ENCODE results near the gene CDK18. TPM values are rescaled to one million over a fixed set of nuclear protein-coding genes. Genes with fewer than 3 reads are reported as not detected.

The CDK18 gene
- total and polyA plus RNA-seq, 2 donors from 2014 or later, result 25.7 to 36.3 TPM

- intact Hi-C loops (cut with DNase I), result no loop called here
- Histone ChIP-seq H3K9ac (ENCODE audit: low read length in 3 of 3) (peak overlapping the region in 1 of 3 donors; percentile 36), H3K4me1 (ENCODE audit: control insufficient read depth in 2 of 3, insufficient read depth in 2 of 3, low read depth in 1 of 3, low read length in 3 of 3) (peaks cover 0 to 40% (median 13%) of the 10 kb centered on the region in 3 donors), H3K9me3 (ENCODE audit: control insufficient read depth in 2 of 3, insufficient read depth in 1 of 3, low read length in 3 of 3) (no peaks in the 10 kb centered on the region), H3K27me3 (ENCODE audit: control insufficient read depth, insufficient read depth, low read length) (no peaks in the 10 kb centered on the region), H3K36me3 (ENCODE audit: control insufficient read depth in 2 of 3, insufficient read depth in 3 of 3, low read length in 3 of 3) (no peaks in the 10 kb centered on the region), H3K27ac (ENCODE audit: low read depth in 2 of 2, low read length in 2 of 2) (peak overlapping the region; percentile 65 to 70), H3K4me3 (ENCODE audit: low read length in 3 of 3) (no peak overlapping the region)
- no peak for TF ChIP-seq CTCF (IDR thresholded peaks at IDR 0.05; ENCODE audit: borderline replicate concordance, extremely low read depth, insufficient read depth)
- no peak for DNase-seq
- no peak for FAIRE-seq
These were observed 7.9 kb downstream of the CDK18 start for GRCh38 chr1:205512059-205513045.

- no peak overlapping the region for H3K9ac ChIP-seq (ENCODE audit: low read length in 3 of 3)
- intact Hi-C loops (cut with DNase I), result no loop called here
- no peak for DNase-seq
- peaks cover 0 to 47% (median 4%) of the 10 kb centered on the region in 3 donors for H3K4me1 ChIP-seq (ENCODE audit: control insufficient read depth in 2 of 3, insufficient read depth in 2 of 3, low read depth in 1 of 3, low read length in 3 of 3)
- no peak for FAIRE-seq
- no peak for TF ChIP-seq CTCF (IDR thresholded peaks at IDR 0.05; ENCODE audit: borderline replicate concordance, extremely low read depth, insufficient read depth)
- no peaks in the 10 kb centered on the region for H3K9me3 ChIP-seq (ENCODE audit: control insufficient read depth in 2 of 3, insufficient read depth in 1 of 3, low read length in 3 of 3)
- H3K27me3 ChIP-seq (ENCODE audit: control insufficient read depth, insufficient read depth, low read length), result no peaks in the 10 kb centered on the region
- no peaks in the 10 kb centered on the region for H3K36me3 ChIP-seq (ENCODE audit: control insufficient read depth in 2 of 3, insufficient read depth in 3 of 3, low read length in 3 of 3)
- H3K4me3 ChIP-seq (ENCODE audit: low read length in 3 of 3), result no peak overlapping the region
- H3K27ac ChIP-seq (ENCODE audit: low read depth in 2 of 2, low read length in 2 of 2), result peak overlapping the region in 1 of 2 donors; percentile 14
These were observed 9.3 kb downstream of the CDK18 start for GRCh38 chr1:205513774-205514173.

GRCh38 chr1:205514211-205515142, 10.0 kb downstream of the CDK18 start:
- FAIRE-seq (no peak), DNase-seq (no peak)
- Histone ChIP-seq H3K4me3 (ENCODE audit: low read length in 3 of 3) (no peak overlapping the region), H3K4me1 (ENCODE audit: control insufficient read depth in 2 of 3, insufficient read depth in 2 of 3, low read depth in 1 of 3, low read length in 3 of 3) (peaks cover 2 to 52% (median 8%) of the 10 kb centered on the region in 3 donors), H3K27ac (ENCODE audit: low read depth in 2 of 2, low read length in 2 of 2) (peak overlapping the region in 1 of 2 donors; percentile 14), H3K9me3 (ENCODE audit: control insufficient read depth in 2 of 3, insufficient read depth in 1 of 3, low read length in 3 of 3) (no peaks in the 10 kb centered on the region), H3K36me3 (ENCODE audit: control insufficient read depth in 2 of 3, insufficient read depth in 3 of 3, low read length in 3 of 3) (no peaks in the 10 kb centered on the region), H3K27me3 (ENCODE audit: control insufficient read depth, insufficient read depth, low read length) (no peaks in the 10 kb centered on the region), H3K9ac (ENCODE audit: low read length in 3 of 3) (no peak overlapping the region)
- TF ChIP-seq CTCF (IDR thresholded peaks at IDR 0.05; ENCODE audit: borderline replicate concordance, extremely low read depth, insufficient read depth), result no peak
- intact Hi-C loops (cut with DNase I), result no loop called here
